CD4-positive, alpha-beta T cell treated with Interleukin-15 for 1 hour (primary cell): ENCODE results near the gene SH3PXD2B.
"Not testable (repeated sequence)": the region's sequence is repeated elsewhere in the genome, so short reads cannot be mapped to it uniquely, and the experiment has no call there.

ENCODE experiments used
- DNase-seq: peaks from one replicate; pipeline ENCODE4 v3.0.0-alpha.2; 2020

SH3PXD2B gene

GRCh38 chr5:172417130-172417841 is 37.0 kb downstream of the SH3PXD2B start:
- no peak for DNase-seq

- DNase-seq = no peak
These were observed 38.7 kb downstream of the SH3PXD2B start for GRCh38 chr5:172415362-172416275.

- no peak for DNase-seq
These were observed 39.6 kb downstream of the SH3PXD2B start for GRCh38 chr5:172414531-172415361.

- DNase-seq = no peak
These were observed 40.6 kb downstream of the SH3PXD2B start for GRCh38 chr5:172413601-172414171.

- peak; percentile 40 for DNase-seq
These were observed 41.5 kb downstream of the SH3PXD2B start for GRCh38 chr5:172412724-172413286.

GRCh38 chr5:172411484-172412072 is 42.7 kb downstream of the SH3PXD2B start:
- peak; percentile 31 for DNase-seq

GRCh38 chr5:172410662-172411483 is 43.5 kb downstream of the SH3PXD2B start:
- DNase-seq = no peak

- peak; percentile 21 for DNase-seq
These were observed 44.2 kb downstream of the SH3PXD2B start for GRCh38 chr5:172410160-172410559.

- DNase-seq = not testable (repeated sequence)
These were observed 44.8 kb downstream of the SH3PXD2B start for GRCh38 chr5:172409477-172409876.

- DNase-seq = no peak
These were observed 46.5 kb downstream of the SH3PXD2B start for GRCh38 chr5:172407822-172408221.

GRCh38 chr5:172407241-172407691 is 47.1 kb downstream of the SH3PXD2B start:
- DNase-seq = no peak

GRCh38 chr5:172405226-172406107 is 48.9 kb downstream of the SH3PXD2B start:
- no peak for DNase-seq

- DNase-seq = no peak
These were observed 49.6 kb downstream of the SH3PXD2B start for GRCh38 chr5:172404746-172405145.

GRCh38 chr5:172403817-172404216 is 50.5 kb downstream of the SH3PXD2B start:
- no peak for DNase-seq

GRCh38 chr5:172403189-172403796 is 51.0 kb downstream of the SH3PXD2B start:
- DNase-seq = no peak

- DNase-seq = no peak
These were observed 51.7 kb downstream of the SH3PXD2B start for GRCh38 chr5:172402531-172403188.

GRCh38 chr5:172402031-172402430 is 52.3 kb downstream of the SH3PXD2B start:
- DNase-seq = not testable (repeated sequence)

GRCh38 chr5:172399826-172400225 is 54.5 kb downstream of the SH3PXD2B start:
- no peak for DNase-seq

- DNase-seq = no peak
These were observed 55.0 kb downstream of the SH3PXD2B start for GRCh38 chr5:172399336-172399735.
